H1 (cell line): ENCODE results near the gene IWS1. TPM values are rescaled to one million over a fixed set of nuclear protein-coding genes. Genes with fewer than 3 reads are reported as not detected.

Source experiments
- CTCF ChIA-PET: fragments of 300-600 bp; sonication (Branson Sonifier 250); formaldehyde crosslinking; loops from one replicate; lab custom pipeline; 2021; ENCODE audit not compliant: partially characterized antibody; lab: Charles Lee
- POLR2A ChIA-PET: fragments of 300-600 bp; sonication (Branson Sonifier 250); formaldehyde crosslinking; loops from one replicate; lab custom pipeline; 2021; ENCODE audit warnings: inconsistent platforms; ENCODE audit not compliant: partially characterized antibody; lab: Charles Lee
- DNase-seq, 2 experiments: peaks; one replicate each; pipeline versions ENCODE4 v3.0.0 to v3.0.0-alpha.2; 2010 to 2022; ENCODE audit warnings: low spot score in 2 of 2, low read depth in 1 of 2, mixed read lengths in 1 of 2
- FAIRE-seq: peaks from 2 replicates; lab custom pipeline; 2011; peaks lifted over from hg19 to GRCh38; lab: Jason Lieb, UNC
- H2AFZ ChIP-seq: 2 replicates; pipeline ENCODE4 v1.8.1; 2012; ENCODE audit warnings: low read length, inconsistent platforms
- H2AK5ac ChIP-seq: 2 replicates; pipeline ENCODE4 v1.6.1; 2013; ENCODE audit warnings: low read depth, low read length
- H2BK120ac ChIP-seq: replicated peaks from 2 replicates; pipeline ENCODE3; 2013; ENCODE audit warnings: low read depth, low read length, inconsistent platforms
- H2BK12ac ChIP-seq: 2 replicates; pipeline ENCODE4 v1.6.1; 2013; ENCODE audit warnings: low read depth, low read length
- H2BK15ac ChIP-seq: 2 replicates; pipeline ENCODE4 v1.6.1; 2013; ENCODE audit warnings: low read length
- H2BK20ac ChIP-seq: 2 replicates; pipeline ENCODE4 v1.6.1; 2013; ENCODE audit warnings: low read length
- H2BK5ac ChIP-seq: 2 replicates; pipeline ENCODE4 v1.6.1; 2013; ENCODE audit warnings: low read depth, low read length
- H3K14ac ChIP-seq: 2 replicates; pipeline ENCODE4 v1.6.1; 2013; ENCODE audit warnings: inconsistent platforms; ENCODE audit not compliant: insufficient read length
- H3K18ac ChIP-seq: 2 replicates; pipeline ENCODE4 v1.6.1; 2013; ENCODE audit warnings: low read length; ENCODE audit errors: extremely low read depth
- H3K23ac ChIP-seq: 2 replicates; pipeline ENCODE4 v1.6.1; 2013; ENCODE audit warnings: inconsistent platforms; ENCODE audit not compliant: insufficient read length
- H3K23me2 ChIP-seq: 2 replicates; pipeline ENCODE4 v1.6.1; 2013; ENCODE audit warnings: low read depth, low read length
- H3K27ac ChIP-seq: 2 replicates; pipeline ENCODE4 v1.6.1; 2011; ENCODE audit warnings: low read depth, low read length, inconsistent platforms
- H3K27me3 ChIP-seq, 4 experiments: replicated peaks in 1 of 4; 1 replicate in 1 of 4; 2 replicates in 3 of 4; pipeline versions ENCODE4 v1.6.1 to v1.8.1; 2011 to 2013; ENCODE audit warnings: low read length in 3 of 4, mild to moderate bottlenecking in 3 of 4, inconsistent platforms in 2 of 4, mixed read lengths in 2 of 4, moderate library complexity in 1 of 4; ENCODE audit not compliant: control insufficient read depth in 3 of 4, insufficient read depth in 3 of 4; ENCODE audit errors: extremely low read depth in 1 of 4
- H3K36me3 ChIP-seq, 4 experiments: 2 replicates each; pipeline versions ENCODE4 v1.6.1 to v1.8.1; 2011 to 2013; ENCODE audit warnings: mild to moderate bottlenecking in 4 of 4, low read length in 3 of 4, moderate library complexity in 2 of 4, control low read depth in 1 of 4, inconsistent platforms in 1 of 4; ENCODE audit not compliant: insufficient read depth in 4 of 4, control insufficient read depth in 2 of 4
- H3K4ac ChIP-seq: replicated peaks from 2 replicates; pipeline ENCODE3; 2013; ENCODE audit warnings: low read length, low read depth, mixed read lengths, inconsistent platforms; ENCODE audit not compliant: insufficient read length
- H3K4me1 ChIP-seq, 4 experiments: replicated peaks in 1 of 4; 1 replicate in 1 of 4; 2 replicates in 3 of 4; pipeline versions ENCODE4 v1.6.1 to v1.8.1; 2011 to 2013; ENCODE audit warnings: low read length in 3 of 4, inconsistent platforms in 2 of 4, mixed read lengths in 1 of 4; ENCODE audit not compliant: insufficient read depth in 4 of 4, control insufficient read depth in 3 of 4
- H3K4me2 ChIP-seq, 2 experiments: 2 replicates each; pipeline versions ENCODE4 v1.6.1 to v1.8.1; 2011 to 2013; ENCODE audit warnings: low read depth in 2 of 2, low read length in 2 of 2, control low read depth in 1 of 2, inconsistent platforms in 1 of 2, mild to moderate bottlenecking in 1 of 2; ENCODE audit not compliant: insufficient read depth in 1 of 2
- H3K4me3 ChIP-seq, 4 experiments: fragments of 200-600, 300-600 bp in 1 of 4; sonication (generic), shearing (Covaris generic), sonication (Bioruptor Twin) in 1 of 4; 2 replicates each; pipeline versions ENCODE4 v1.5.1 to v1.8.1; 2011 to 2016; ENCODE audit warnings: low read length in 4 of 4, low read depth in 3 of 4, control low read depth in 2 of 4, inconsistent platforms in 2 of 4, mild to moderate bottlenecking in 2 of 4, mixed read lengths in 1 of 4, moderate library complexity in 1 of 4; ENCODE audit not compliant: insufficient read depth in 2 of 4; ENCODE audit errors: extremely low read depth in 1 of 4
- H3K56ac ChIP-seq: replicated peaks from 2 replicates; pipeline ENCODE3; 2013; ENCODE audit warnings: low read depth, mild to moderate bottlenecking, mixed read lengths, low read length, inconsistent platforms; ENCODE audit not compliant: insufficient read length
- H3K79me1 ChIP-seq: 2 replicates; pipeline ENCODE4 v1.6.1; 2013; ENCODE audit warnings: low read depth, low read length, control low read depth
- H3K79me2 ChIP-seq, 2 experiments: 2 replicates each; pipeline versions ENCODE4 v1.6.1 to v1.8.1; 2012 to 2013; ENCODE audit warnings: low read length in 2 of 2, mild to moderate bottlenecking in 2 of 2, inconsistent platforms in 1 of 2; ENCODE audit not compliant: insufficient read depth in 2 of 2, control insufficient read depth in 1 of 2
- H3K9ac ChIP-seq, 4 experiments: replicated peaks in 1 of 4; 1 replicate in 1 of 4; 2 replicates in 3 of 4; pipeline versions ENCODE4 v1.6.1 to v1.8.1; 2011 to 2013; ENCODE audit warnings: low read depth in 3 of 4, low read length in 3 of 4, control low read depth in 2 of 4, mild to moderate bottlenecking in 2 of 4, moderate library complexity in 2 of 4, inconsistent platforms in 1 of 4; ENCODE audit errors: extremely low read depth in 1 of 4
- H3K9me3 ChIP-seq, 2 experiments: 2 replicates each; pipeline versions ENCODE4 v1.6.1 to v1.8.1; 2012 to 2013; ENCODE audit warnings: mild to moderate bottlenecking in 2 of 2, moderate library complexity in 2 of 2, control low read depth in 1 of 2, inconsistent platforms in 1 of 2, low read depth in 1 of 2, low read length in 1 of 2, mixed read lengths in 1 of 2; ENCODE audit not compliant: insufficient read depth in 2 of 2
- H4K20me1 ChIP-seq, 2 experiments: replicated peaks in 1 of 2; 2 replicates each; pipeline versions ENCODE3 to v1.8.1; 2011 to 2013; ENCODE audit warnings: inconsistent platforms in 2 of 2, low read length in 2 of 2, mild to moderate bottlenecking in 1 of 2; ENCODE audit not compliant: insufficient read depth in 2 of 2, control insufficient read depth in 1 of 2
- H4K5ac ChIP-seq: 2 replicates; pipeline ENCODE4 v1.6.1; 2013; ENCODE audit warnings: low read length, low read depth, mixed read lengths, inconsistent platforms; ENCODE audit not compliant: insufficient read length
- H4K8ac ChIP-seq: 2 replicates; pipeline ENCODE4 v1.8.0; 2013; ENCODE audit warnings: mild to moderate bottlenecking, moderate library complexity, low read length, inconsistent platforms; ENCODE audit not compliant: insufficient read depth; ENCODE audit errors: extremely low read depth
- H4K91ac ChIP-seq: replicated peaks from 2 replicates; pipeline ENCODE3; 2013; ENCODE audit warnings: low read length, mixed read lengths, inconsistent platforms; ENCODE audit not compliant: insufficient read length
- BACH1 ChIP-seq: IDR thresholded peaks from 2 replicates; pipeline ENCODE4 v1.6.1; 2012; ENCODE audit warnings: low read length, improper control_type of control experiment
- KDM4A ChIP-seq: IDR thresholded peaks from one replicate; pipeline ENCODE4 v1.7.1; 2012; ENCODE audit warnings: low read depth, mild to moderate bottlenecking, moderate library complexity, low read length, inconsistent platforms; ENCODE audit not compliant: severe bottlenecking
- MAX ChIP-seq: IDR thresholded peaks from 2 replicates; pipeline ENCODE4 v1.6.1; 2012; ENCODE audit warnings: inconsistent platforms
- PHF8 ChIP-seq: fragments of 200-600 bp; sonication (generic); conservative IDR thresholded peaks from 2 replicates; pipeline ENCODE4 v1.7.1; 2012; ENCODE audit warnings: low read depth, mild to moderate bottlenecking, inconsistent platforms, low read length, moderate library complexity
- POLR2AphosphoS5 ChIP-seq: IDR thresholded peaks from 2 replicates; pipeline ENCODE4 v1.6.1; 2011; ENCODE audit warnings: low read depth, low read length
- RBBP5 ChIP-seq: IDR thresholded peaks from 2 replicates; pipeline ENCODE4 v1.7.1; 2012; ENCODE audit warnings: low read depth, mild to moderate bottlenecking, inconsistent platforms, low read length, moderate library complexity, borderline replicate concordance
- SIRT6 ChIP-seq: IDR thresholded peaks from one replicate; pipeline ENCODE4 v1.7.1; 2012; ENCODE audit warnings: low read length, inconsistent platforms
- WGBS, 2 experiments: shearing (Covaris generic) in 1 of 2; methylation state at CpG; one replicate each; pipeline versions ENCODE4 v1.1.6 to v1.1.7; 2013 to 2015; ENCODE audit warnings: low lambda C conversion rate in 2 of 2, mixed read lengths in 2 of 2, inconsistent platforms in 1 of 2, low coverage in 1 of 2, missing lambda C conversion rate in 1 of 2; ENCODE audit not compliant: insufficient replicate concordance in 2 of 2, insufficient coverage in 1 of 2, insufficient read length in 1 of 2; ENCODE audit errors: extremely low coverage in 1 of 2, missing lambda C conversion rate in 1 of 2; 5-methylcytosine and 5-hydroxymethylcytosine counted together
- polyA plus RNA-seq, 7 experiments: library from polyadenylated mRNA; depleted of rRNA in 3 of 7; stranded (reverse) in 5 of 7; unstranded in 2 of 7; fragments of >200 nt in 5 of 7; fragments of 200-250 nt in 2 of 7; gene quantifications; 1 replicate in 5 of 7; 2 replicates in 1 of 7; 4 replicates in 1 of 7; pipeline versions ENCODE4 v1.2.1 to v1.2.3, GENCODE V29; 2011 to 2013; ENCODE audit warnings: missing spikeins in 2 of 7, mixed read lengths in 2 of 7
- total RNA-seq: library from RNA; stranded (reverse); fragmentation: NEBNext Ultra II Directional; extraction: Animal tissue kit (Norgen Biotek cat#: 25700); gene quantifications from 2 replicates; pipeline ENCODE4 v1.2.1, GENCODE V29; 2021

Gene IWS1
- total and polyA plus RNA-seq, 2 of the 8 experiments (the other 6 are each of a cell fraction or from before 2014, with no cell fraction given): 18.4 to 64.8 TPM

GRCh38 chr2:127566139-127566417 is 39.8 kb upstream of the IWS1 start:
- Histone ChIP-seq H2BK5ac (no peak overlapping the region), H3K56ac (no peak overlapping the region), H3K14ac (no peak overlapping the region), H3K79me2 (no peaks in the 10 kb centered on the region), H3K4ac (no peak overlapping the region), H2BK120ac (no peak overlapping the region), H3K9ac (no peak overlapping the region), H3K9me3 (no peaks in the 10 kb centered on the region), H4K8ac (no peak overlapping the region), H2AFZ (no peak overlapping the region), H2BK12ac (no peak overlapping the region), H3K23me2 (no peaks in the 10 kb centered on the region), H2BK20ac (no peak overlapping the region), H4K20me1 (no peaks in the 10 kb centered on the region), H3K18ac (no peak overlapping the region), H2BK15ac (no peak overlapping the region), H3K4me2 (no peak overlapping the region), H3K27me3 (no peaks in the 10 kb centered on the region), H2AK5ac (no peak overlapping the region), H4K5ac (no peak overlapping the region), H3K4me1 (peaks cover 0 to 3% (median 2%) of the 10 kb centered on the region in 4 experiments; a peak in 2 of 7 replicates), H3K36me3 (no peaks in the 10 kb centered on the region), H4K91ac (no peak overlapping the region), H3K23ac (no peak overlapping the region), H3K79me1 (no peaks in the 10 kb centered on the region), H3K4me3 (no peak overlapping the region), H3K27ac (no peak overlapping the region)
- FAIRE-seq (no peak), DNase-seq (no peak)
- 88% methylated on average over 5 of the region's 5 CpGs; no CpG with 5 or more reads in 1 of the 2 experiments for WGBS, 2 experiments
- ChIA-PET POLR2A (interaction anchor here (1.3 to 2.0 kb wide), 3 partner anchors 14 to 40 kb away, joined by 3 to 6 read pairs (median 4); partner anchors contain the start of gene IWS1), CTCF (interaction anchor here (0.7 to 4.0 kb wide), 12 partner anchors 12 to 208 kb away, joined by 3 to 27 read pairs (median 3); no protein-coding TSS in a partner anchor)
- TF ChIP-seq PHF8: no peak
- no peak for TF ChIP-seq SIRT6
- TF ChIP-seq POLR2AphosphoS5: no peak
- no peak for TF ChIP-seq BACH1
- TF ChIP-seq KDM4A: no peak
- TF ChIP-seq RBBP5: no peak
- TF ChIP-seq MAX: no peak
